Natural killer cell treated with Interleukin-12 subunit alpha and Interleukin-12 subunit beta and Interleukin-15 and Interleukin-18, amount 100 ng/mL, for 72 hours (primary cell): ENCODE data around the gene RFPL1. TPM values are rescaled to one million over a fixed set of nuclear protein-coding genes. Genes with fewer than 3 reads are reported as not detected.
"Not testable (repeated sequence)": the region's sequence is repeated elsewhere in the genome, so short reads cannot be mapped to it uniquely, and the experiment has no call there.

Experiments
- ATAC-seq, 2 donors: fragments of 150-1000 bp; cut with Tn5 transposase in 1 of 2; sonication (Bioruptor Pico), chemical (Tn5 transposase) in 1 of 2; 2 replicates each; pipeline ENCODE4 v1.10.0; 2021
- DNase-seq: peaks from one replicate; pipeline ENCODE4 v3.0.0; 2022; ENCODE audit warnings: low spot score
- H3K27ac Mint-ChIP-seq, 2 donors: 1 replicate in 1 of 2; 2 replicates in 1 of 2; pipeline ENCODE4 v1.8.0; 2022; ENCODE audit warnings: mixed read lengths in 2 of 2, mild to moderate bottlenecking in 1 of 2, moderate library complexity in 1 of 2
- H3K27me3 Mint-ChIP-seq, 2 donors: 1 replicate in 1 of 2; 2 replicates in 1 of 2; pipeline ENCODE4 v1.8.0; 2022; ENCODE audit warnings: mixed read lengths in 2 of 2
- H3K36me3 Mint-ChIP-seq: one replicate; pipeline ENCODE4 v1.8.0; 2022; ENCODE audit warnings: mixed read lengths
- H3K4me1 Mint-ChIP-seq, 2 donors: 1 replicate in 1 of 2; 2 replicates in 1 of 2; pipeline ENCODE4 v1.8.0; 2022; ENCODE audit warnings: low read depth in 2 of 2, mixed read lengths in 2 of 2, mild to moderate bottlenecking in 1 of 2
- H3K4me3 Mint-ChIP-seq: one replicate; pipeline ENCODE4 v1.8.0; 2022; ENCODE audit warnings: mixed read lengths
- H3K9me3 Mint-ChIP-seq: 2 replicates; pipeline ENCODE4 v1.8.0; 2022; ENCODE audit warnings: mixed read lengths
- total RNA-seq, 2 donors: library from RNA; stranded (reverse); gene quantifications; one replicate each; pipeline ENCODE4 v1.2.3, GENCODE V29; 2022

The RFPL1 gene
- total RNA-seq = not detected

DNA sequence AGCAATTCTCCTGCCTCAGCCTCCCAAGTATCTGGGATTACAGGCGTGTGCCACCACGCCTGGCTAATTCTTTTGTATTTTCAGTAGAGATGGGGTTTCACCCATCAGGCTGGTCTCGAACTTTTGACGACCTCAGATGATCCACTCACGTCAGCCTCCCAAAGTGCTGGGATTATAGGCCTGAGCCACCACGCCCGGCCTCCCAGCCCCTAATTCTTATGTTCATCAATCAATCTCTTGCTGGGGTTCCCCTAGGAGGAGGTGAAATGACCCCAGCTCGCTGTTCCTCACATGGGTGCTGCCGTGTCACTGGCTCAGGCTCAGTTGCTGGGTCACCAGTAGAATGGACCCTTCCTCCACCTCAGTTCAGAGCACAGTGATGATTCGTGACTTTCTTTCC is at the start of gene RFPL1:
Gene RFPL1 (plus strand): TSS at position 301 of the 400 bp plus-strand sequence.
- not testable (repeated sequence) for H3K9me3 Mint-ChIP-seq, H3K4me1 Mint-ChIP-seq, H3K36me3 Mint-ChIP-seq, DNase-seq, H3K4me3 Mint-ChIP-seq, H3K27ac Mint-ChIP-seq, ATAC-seq
- H3K27me3 Mint-ChIP-seq = peaks cover 18 to 23% of the 10 kb centered on the region in 2 donors

DNA sequence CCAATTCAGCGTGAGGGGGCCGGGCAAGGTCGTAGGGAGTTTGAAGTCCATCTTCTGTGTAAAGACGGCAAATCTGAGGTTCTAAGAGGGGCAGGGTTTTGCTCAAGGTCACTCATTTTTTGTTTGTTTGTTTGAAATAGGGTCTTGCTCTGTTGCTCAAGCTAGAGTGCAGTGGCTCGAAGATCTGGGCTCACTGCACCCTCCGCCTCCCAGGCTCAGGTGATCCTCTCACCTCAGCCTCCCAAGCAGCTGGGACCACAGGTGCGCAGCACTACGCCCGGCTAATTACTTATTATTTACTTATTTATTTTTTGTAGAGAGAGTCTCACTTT is 49.7 kb upstream of the RFPL1 start:
- Mint-ChIP-seq H3K27me3 (no peaks in the 10 kb centered on the region), H3K4me3 (peak overlapping the region; percentile 88), H3K36me3 (no peaks in the 10 kb centered on the region), H3K4me1 (peaks cover 21 to 31% of the 10 kb centered on the region in 2 donors), H3K27ac (peak overlapping the region; percentile 79 to 88), H3K9me3 (no peaks in the 10 kb centered on the region)
- ATAC-seq (peak in 1 of 2 donors; percentile 4), DNase-seq (no peak)

DNA sequence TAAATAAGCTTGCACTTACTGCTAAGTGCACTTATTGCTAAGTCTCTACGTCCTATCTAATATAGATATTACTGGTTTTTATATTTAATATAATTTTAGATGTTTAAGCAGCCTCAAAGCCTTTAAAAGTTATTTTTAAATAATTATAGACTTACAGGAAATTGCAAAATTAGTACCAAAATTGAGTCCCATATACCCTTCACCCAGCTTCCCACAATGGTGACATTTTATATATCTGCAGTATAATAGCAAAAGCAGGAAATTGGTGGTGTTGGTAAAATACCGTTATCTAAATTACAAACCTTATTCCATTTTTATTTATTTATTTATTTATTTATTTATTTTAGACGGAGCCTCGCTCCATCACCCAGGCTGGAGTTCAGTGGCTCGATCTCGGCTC is 48.1 kb upstream of the RFPL1 start:
- Mint-ChIP-seq H3K9me3 (no peaks in the 10 kb centered on the region), H3K4me1 (peaks cover 22 to 30% of the 10 kb centered on the region in 2 donors), H3K4me3 (no peak overlapping the region), H3K27ac (no peak overlapping the region), H3K36me3 (no peaks in the 10 kb centered on the region), H3K27me3 (no peaks in the 10 kb centered on the region)
- DNase-seq = no peak
- ATAC-seq = no peak

DNA sequence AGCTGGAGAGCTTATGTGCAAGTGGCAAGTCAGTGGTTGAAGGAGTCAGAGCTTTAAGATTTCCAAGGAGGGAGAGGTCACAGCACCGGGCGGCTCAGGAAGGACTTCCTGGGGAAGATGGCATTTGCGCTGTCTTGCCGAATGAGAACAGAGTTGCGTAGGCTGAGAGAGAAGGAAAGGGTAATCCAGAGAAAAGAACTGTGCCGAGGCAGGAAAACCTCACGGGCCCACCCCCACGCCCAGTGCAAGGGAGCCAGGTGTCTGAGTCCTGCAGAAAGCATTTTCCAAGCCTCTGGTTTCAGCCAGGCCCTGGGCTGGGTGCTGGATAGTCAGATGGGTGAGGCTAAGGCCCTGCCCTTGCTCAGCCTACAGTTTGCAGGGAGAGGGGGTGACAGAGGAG is 46.8 kb upstream of the RFPL1 start:
- Mint-ChIP-seq H3K9me3 (no peaks in the 10 kb centered on the region), H3K27me3 (no peaks in the 10 kb centered on the region), H3K36me3 (no peaks in the 10 kb centered on the region), H3K4me1 (peaks cover 18% of the 10 kb centered on the region in 2 donors), H3K27ac (no peak overlapping the region), H3K4me3 (no peak overlapping the region)
- ATAC-seq (no peak), DNase-seq (no peak)

DNA sequence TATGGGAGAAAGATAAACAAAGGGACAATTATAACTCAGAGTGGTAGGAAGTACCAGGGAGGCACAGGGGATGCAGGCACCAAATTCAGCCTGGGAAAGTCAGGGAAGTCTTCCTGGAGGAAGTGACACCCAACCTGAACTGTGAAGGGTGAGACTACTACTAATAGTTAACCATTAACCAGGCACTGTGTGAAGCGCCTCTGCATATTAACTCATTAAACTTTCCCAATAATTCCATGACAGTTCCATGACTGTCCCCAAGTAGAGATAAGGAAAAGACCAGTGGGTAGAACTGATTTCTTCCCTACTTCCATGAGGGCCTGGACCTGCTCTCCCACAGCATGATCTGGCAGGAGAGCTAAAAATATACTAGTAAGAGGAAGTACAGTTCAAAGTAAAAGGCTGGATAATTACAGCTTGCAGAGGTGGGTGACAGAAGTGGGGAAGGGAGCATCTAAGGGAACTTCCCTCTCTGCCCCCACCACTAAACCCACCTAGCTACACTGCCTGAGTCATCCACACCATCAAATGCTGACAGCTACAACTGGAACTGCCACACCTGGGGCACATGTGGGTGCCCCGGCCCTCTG is 45.3 kb upstream of the RFPL1 start:
- H3K4me3 Mint-ChIP-seq = no peak overlapping the region
- no peaks in the 10 kb centered on the region for H3K27me3 Mint-ChIP-seq
- no peak overlapping the region for H3K27ac Mint-ChIP-seq
- H3K9me3 Mint-ChIP-seq = no peaks in the 10 kb centered on the region
- H3K36me3 Mint-ChIP-seq = no peaks in the 10 kb centered on the region
- no peak for ATAC-seq
- peaks cover 7 to 8% of the 10 kb centered on the region in 2 donors for H3K4me1 Mint-ChIP-seq
- DNase-seq = no peak

DNA sequence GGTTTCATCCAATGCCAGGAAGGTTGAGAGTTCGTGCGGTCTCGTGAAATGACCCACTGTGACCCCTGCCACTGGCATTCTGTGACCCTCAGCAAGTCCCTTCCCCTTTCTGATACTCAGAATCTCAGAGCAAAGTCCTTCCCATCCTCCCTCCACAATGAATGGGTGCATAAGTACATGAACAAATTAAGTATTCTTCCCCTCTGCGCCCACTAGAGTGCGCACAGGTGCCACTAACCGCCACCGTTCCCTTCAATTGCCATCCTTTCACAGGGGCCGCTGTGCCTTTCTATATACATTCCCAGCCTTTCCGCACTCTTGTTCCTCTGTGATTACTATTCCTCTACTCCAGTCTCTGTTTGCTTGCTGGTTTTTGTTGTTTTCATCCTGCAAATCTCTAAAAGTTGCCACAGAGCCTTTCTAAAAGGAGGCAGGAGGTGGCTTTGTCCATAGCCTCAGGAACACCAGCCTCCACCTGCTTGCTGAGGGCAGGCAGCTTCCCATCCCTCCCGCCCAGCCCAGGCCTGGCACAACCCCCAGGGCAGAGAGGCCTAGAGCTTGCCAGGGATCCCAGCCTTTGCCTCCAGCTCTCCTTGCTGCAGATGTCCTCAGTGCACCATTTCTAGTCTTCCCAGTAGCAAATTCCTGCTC is 43.3 kb upstream of the RFPL1 start:
- ATAC-seq (peak; percentile 80 to 82), DNase-seq (peak; percentile 67)
- H3K36me3 Mint-ChIP-seq = no peaks in the 10 kb centered on the region
- H3K9me3 Mint-ChIP-seq = no peaks in the 10 kb centered on the region
- H3K27ac Mint-ChIP-seq = no peak overlapping the region
- H3K27me3 Mint-ChIP-seq = no peaks in the 10 kb centered on the region
- H3K4me3 Mint-ChIP-seq = no peak overlapping the region
- peaks cover 5 to 7% of the 10 kb centered on the region in 2 donors for H3K4me1 Mint-ChIP-seq

DNA sequence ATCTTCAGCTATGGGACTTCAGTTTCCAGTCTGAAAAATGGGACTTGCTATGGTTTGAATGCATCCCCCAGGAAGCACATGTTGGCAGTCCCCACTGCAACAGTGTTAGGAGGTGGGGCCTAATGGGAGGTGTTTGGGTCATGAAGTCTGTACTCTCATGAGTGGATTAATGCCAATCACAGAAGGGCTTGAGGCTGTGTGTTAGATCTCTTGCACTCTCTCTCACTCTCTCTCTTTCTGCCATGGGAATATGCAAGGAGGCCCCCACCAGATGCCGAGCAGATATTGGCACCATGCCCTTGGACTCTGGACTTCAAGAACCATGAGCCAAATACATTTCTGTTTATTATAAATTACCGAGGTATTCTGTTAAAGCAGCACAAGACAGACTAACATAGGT is 42.3 kb upstream of the RFPL1 start:
- Mint-ChIP-seq H3K9me3 (no peaks in the 10 kb centered on the region), H3K27ac (no peak overlapping the region), H3K27me3 (peaks cover 5 to 7% of the 10 kb centered on the region in 2 donors), H3K4me1 (peaks cover 5 to 7% of the 10 kb centered on the region in 2 donors), H3K4me3 (no peak overlapping the region), H3K36me3 (no peaks in the 10 kb centered on the region)
- ATAC-seq (no peak), DNase-seq (no peak)

DNA sequence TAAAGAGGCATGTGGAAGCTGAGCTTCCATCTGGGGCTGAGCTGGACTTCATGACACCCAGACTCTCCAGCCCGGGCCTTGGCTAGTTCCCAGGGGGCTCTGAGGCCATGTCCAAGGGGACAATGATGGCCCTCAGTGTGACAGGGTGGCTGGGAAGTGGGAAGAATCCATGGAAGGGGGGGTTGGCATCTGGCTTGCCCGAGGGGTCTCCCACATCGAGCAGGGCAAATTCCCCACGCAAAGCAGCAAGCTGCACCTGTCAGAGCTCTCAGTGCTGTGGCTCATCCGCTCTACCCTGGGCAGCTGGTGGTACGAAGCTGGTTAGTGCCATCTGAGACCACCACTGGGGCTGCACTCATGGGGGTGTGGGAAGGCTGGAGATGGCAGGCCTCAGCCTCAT is 40.6 kb upstream of the RFPL1 start:
- H3K9me3 Mint-ChIP-seq = no peaks in the 10 kb centered on the region
- DNase-seq (no peak), ATAC-seq (no peak)
- no peaks in the 10 kb centered on the region for H3K36me3 Mint-ChIP-seq
- H3K27ac Mint-ChIP-seq = no peak overlapping the region
- H3K27me3 Mint-ChIP-seq = peaks cover 10 to 21% of the 10 kb centered on the region in 2 donors
- peaks cover 5 to 7% of the 10 kb centered on the region in 2 donors for H3K4me1 Mint-ChIP-seq
- H3K4me3 Mint-ChIP-seq = no peak overlapping the region

DNA sequence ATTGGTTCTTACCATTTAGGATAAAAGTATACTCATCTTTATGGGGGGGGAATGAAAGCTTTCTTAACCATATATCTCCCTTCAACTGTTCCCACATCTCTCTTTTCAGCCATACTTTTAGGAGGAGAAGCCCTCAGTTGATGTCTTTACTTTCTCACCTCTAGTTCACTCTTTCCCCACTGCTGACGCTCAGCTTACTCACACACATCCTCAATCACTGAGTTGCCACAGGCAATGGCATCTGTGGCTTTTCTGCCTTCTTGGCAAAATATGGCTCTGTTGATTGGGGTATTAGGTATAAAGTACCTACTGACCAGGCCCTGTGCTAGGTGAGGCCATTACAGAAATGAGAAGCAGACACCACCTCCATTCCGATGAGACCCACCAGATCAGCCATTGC is 37.8 kb upstream of the RFPL1 start:
- Mint-ChIP-seq H3K27ac (no peak overlapping the region), H3K4me3 (no peak overlapping the region), H3K9me3 (no peaks in the 10 kb centered on the region), H3K4me1 (no peaks in the 10 kb centered on the region), H3K36me3 (no peaks in the 10 kb centered on the region), H3K27me3 (peaks cover 13 to 21% of the 10 kb centered on the region in 2 donors)
- DNase-seq (no peak), ATAC-seq (no peak)

DNA sequence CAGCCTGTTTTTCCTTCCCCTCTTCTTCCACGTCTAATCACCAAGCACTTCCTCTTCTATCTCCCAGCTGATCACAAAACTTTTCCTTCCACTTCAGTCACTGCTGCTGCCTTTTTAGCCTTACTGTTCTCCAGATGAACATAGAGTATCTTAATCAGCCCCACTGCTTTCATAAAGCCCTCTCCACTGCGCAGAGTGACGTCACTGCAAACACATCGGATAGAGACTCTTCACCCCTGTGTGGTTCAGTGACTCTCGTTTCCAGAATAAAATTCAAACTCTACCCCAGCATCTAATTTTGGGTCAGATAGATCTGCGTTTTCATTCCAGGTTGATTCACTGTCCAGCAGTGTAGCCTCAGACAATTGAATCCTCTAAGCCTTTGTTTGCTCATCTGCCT is 36.8 kb upstream of the RFPL1 start:
- H3K9me3 Mint-ChIP-seq, H3K27ac Mint-ChIP-seq, ATAC-seq, H3K4me3 Mint-ChIP-seq, DNase-seq, H3K4me1 Mint-ChIP-seq, H3K36me3 Mint-ChIP-seq: not testable (repeated sequence)
- H3K27me3 Mint-ChIP-seq = peaks cover 13 to 21% of the 10 kb centered on the region in 2 donors

DNA sequence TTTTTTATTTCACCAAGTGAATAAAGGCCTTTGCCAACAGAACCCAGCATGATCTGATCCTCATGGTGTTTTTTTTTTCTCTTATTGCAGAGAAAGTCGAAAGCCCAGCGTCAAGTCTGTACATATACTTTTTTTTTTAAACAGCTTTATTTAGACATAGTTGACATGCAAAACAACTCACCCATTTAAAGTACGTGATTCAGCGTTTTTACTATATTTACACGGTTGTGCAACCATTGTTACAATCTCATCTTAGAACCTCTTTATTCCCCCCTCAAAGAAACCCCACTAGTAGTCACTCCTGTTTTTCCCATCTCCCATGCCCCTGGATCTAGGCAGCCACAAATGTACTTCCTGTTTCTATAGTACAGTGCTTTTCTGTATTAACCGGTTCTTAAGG is 29.4 kb upstream of the RFPL1 start:
- no peak overlapping the region for H3K4me3 Mint-ChIP-seq
- peaks cover under 1 to 2% of the 10 kb centered on the region in 2 donors for H3K4me1 Mint-ChIP-seq
- no peaks in the 10 kb centered on the region for H3K27me3 Mint-ChIP-seq
- H3K36me3 Mint-ChIP-seq = no peaks in the 10 kb centered on the region
- DNase-seq (no peak), ATAC-seq (no peak)
- no peak overlapping the region for H3K27ac Mint-ChIP-seq
- H3K9me3 Mint-ChIP-seq = no peaks in the 10 kb centered on the region

DNA sequence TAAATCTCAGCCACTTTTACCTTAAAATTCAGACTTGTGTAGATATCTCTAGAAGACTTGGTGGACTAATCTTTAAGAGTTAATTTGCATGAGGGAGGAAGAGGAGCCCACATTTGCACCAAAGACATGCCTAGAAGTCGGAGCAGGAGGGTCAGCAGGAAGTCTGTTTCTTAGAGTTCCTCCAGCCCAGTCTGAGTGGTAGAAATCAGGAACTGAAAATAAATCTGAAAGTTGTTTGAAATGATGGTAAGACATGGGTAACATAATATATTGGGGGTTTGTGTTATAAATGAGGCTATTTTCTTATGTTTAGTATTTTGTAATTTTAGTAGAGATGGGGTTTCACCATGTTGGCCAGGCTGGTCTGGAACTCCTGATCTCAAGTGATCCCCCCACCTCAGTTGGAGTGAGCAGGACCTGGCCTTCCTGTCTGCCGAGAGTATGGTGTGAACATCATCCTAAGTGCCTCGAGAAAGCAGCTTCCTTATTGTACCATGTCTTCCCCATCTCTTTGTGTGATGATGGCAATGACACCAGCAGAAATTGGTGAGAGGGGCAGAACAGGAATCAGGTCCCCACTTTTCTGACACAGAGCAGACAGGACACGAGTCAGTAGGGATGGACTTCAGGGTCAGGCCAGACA is 26.7 kb upstream of the RFPL1 start:
- Mint-ChIP-seq H3K4me1 (peaks cover 12 to 15% of the 10 kb centered on the region in 2 donors), H3K27ac (peak overlapping the region in 1 of 2 donors; percentile 51)
- ATAC-seq, H3K4me3 Mint-ChIP-seq, H3K27me3 Mint-ChIP-seq, H3K9me3 Mint-ChIP-seq, H3K36me3 Mint-ChIP-seq, DNase-seq: not testable (repeated sequence)

DNA sequence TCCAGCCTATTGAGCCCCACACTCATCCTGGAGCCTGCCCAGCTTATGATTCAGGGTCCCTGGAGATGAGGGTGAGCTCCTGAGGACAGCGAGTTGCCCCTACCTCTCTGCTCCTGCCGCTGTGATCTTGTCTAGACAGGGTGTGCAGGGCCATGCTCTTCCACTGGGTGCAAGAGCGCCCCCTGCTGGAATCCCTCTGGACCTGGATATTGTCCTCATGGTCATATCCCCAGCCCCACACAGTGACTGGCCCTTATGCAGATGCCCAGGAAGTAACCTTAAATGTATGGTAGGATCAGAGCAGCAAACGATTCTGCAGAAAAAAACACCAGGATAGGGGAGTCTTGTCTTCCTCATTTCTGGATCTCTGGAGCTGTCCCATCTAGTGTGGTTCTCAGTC is 25.6 kb upstream of the RFPL1 start:
- H3K9me3 Mint-ChIP-seq, H3K27ac Mint-ChIP-seq, H3K36me3 Mint-ChIP-seq, DNase-seq, H3K27me3 Mint-ChIP-seq, H3K4me3 Mint-ChIP-seq: not testable (repeated sequence)
- peak; percentile 66 to 76 for ATAC-seq
- peaks cover 12 to 15% of the 10 kb centered on the region in 2 donors for H3K4me1 Mint-ChIP-seq

DNA sequence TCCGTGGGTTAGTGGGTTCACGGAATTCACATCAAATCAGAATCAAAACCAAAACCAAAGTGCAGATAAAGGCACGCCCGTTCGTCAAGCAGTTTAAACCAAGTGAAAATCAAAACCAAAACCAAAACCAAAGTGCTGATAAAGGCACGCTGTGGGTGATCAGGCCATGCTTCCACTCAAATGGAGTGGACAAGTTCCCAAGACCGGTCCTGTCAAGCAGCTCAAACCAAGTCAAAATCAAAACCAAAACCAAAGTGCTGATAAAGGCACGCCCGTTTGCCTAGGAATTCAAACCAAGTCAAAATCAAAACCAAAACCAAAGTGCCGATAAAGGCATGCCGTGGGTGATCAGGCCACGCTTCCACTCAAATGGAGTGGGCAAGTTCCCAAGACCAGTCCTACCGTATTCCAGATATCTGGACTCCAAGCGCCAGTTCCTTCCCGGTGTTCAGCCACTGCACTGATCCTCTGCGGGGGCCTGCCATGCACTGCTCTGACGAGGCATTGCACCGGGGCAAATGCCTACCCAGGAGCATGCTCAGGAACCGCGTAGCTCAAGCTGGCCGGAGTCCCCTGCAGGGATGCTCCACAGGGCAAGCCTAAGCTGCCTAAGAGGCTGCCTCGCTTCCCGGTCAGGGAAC is 23.3 kb upstream of the RFPL1 start:
- peak; percentile 91 to 93 for ATAC-seq
- H3K36me3 Mint-ChIP-seq, H3K27me3 Mint-ChIP-seq, H3K9me3 Mint-ChIP-seq: not testable (repeated sequence)
- peak overlapping the region; percentile 77 to 85 for H3K27ac Mint-ChIP-seq
- peak overlapping the region; percentile 84 for H3K4me3 Mint-ChIP-seq
- DNase-seq = peak; percentile 80
- H3K4me1 Mint-ChIP-seq = peaks cover 12 to 15% of the 10 kb centered on the region in 2 donors
